DND-41 (cell line): ENCODE data around the gene KRTAP17-1.

ENCODE experiments used
- EZH2 ChIP-seq: IDR thresholded peaks from 3 replicates; pipeline ENCODE4 v1.6.1; 2012; ENCODE audit warnings: borderline replicate concordance, low read depth, mild to moderate bottlenecking, moderate library complexity, low read length, inconsistent platforms; ENCODE audit not compliant: severe bottlenecking
- TF ChIP-seq, protein P1 (sequence below): IDR thresholded peaks from 2 replicates; pipeline ENCODE4 v1.5.1; 2012; ENCODE audit warnings: borderline replicate concordance, low read length, moderate library complexity, mild to moderate bottlenecking; ENCODE audit not compliant: poor library complexity, severe bottlenecking; ENCODE audit errors: extremely low read depth

DNA sequence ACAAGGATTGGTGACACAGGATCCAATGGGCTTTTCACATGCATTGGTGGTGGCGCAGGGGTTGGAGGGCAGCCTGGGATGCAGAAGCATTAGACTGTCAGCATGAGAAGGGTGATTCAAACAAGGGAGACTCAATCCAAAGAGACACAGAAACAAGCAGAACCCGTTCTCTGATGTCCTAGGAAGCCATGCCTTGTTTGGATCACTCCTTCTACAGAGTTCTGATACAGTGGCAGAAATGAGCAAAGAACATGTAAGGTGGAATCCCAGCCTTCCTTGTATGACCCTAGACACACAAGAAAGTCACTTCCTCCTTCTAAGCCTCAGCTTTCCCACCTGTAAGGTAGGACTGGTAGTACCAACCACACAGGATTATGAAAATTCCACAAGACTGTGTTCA, 48.4 kb upstream of the KRTAP17-1 start:
- TF ChIP-seq, protein P1, sequence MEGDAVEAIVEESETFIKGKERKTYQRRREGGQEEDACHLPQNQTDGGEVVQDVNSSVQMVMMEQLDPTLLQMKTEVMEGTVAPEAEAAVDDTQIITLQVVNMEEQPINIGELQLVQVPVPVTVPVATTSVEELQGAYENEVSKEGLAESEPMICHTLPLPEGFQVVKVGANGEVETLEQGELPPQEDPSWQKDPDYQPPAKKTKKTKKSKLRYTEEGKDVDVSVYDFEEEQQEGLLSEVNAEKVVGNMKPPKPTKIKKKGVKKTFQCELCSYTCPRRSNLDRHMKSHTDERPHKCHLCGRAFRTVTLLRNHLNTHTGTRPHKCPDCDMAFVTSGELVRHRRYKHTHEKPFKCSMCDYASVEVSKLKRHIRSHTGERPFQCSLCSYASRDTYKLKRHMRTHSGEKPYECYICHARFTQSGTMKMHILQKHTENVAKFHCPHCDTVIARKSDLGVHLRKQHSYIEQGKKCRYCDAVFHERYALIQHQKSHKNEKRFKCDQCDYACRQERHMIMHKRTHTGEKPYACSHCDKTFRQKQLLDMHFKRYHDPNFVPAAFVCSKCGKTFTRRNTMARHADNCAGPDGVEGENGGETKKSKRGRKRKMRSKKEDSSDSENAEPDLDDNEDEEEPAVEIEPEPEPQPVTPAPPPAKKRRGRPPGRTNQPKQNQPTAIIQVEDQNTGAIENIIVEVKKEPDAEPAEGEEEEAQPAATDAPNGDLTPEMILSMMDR = no peak
- TF ChIP-seq EZH2 = no peak
